ENCODE measurements around the gene DNAL4.

DNA sequence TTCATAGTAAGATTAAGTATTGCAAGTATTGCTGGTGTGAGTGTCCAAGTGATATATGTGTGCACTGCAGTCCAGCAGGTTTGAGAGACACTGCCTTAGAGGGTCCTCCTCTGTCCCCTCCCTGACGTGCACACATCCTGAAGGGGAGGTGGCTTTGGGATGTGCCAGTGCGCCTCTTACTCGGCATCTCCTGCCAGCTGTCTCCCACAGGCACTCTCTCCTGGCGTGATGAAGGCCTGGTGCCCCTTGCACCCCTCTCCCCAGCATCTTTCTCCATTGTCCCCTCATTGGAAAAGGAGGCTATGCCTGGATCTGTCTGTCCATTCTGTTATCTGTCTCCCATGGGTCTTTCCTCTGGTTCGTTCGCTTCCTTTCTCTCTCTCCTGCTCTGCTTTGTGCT, 64.0 kb downstream of the DNAL4 start:
- TF ChIP-seq, protein P1, sequence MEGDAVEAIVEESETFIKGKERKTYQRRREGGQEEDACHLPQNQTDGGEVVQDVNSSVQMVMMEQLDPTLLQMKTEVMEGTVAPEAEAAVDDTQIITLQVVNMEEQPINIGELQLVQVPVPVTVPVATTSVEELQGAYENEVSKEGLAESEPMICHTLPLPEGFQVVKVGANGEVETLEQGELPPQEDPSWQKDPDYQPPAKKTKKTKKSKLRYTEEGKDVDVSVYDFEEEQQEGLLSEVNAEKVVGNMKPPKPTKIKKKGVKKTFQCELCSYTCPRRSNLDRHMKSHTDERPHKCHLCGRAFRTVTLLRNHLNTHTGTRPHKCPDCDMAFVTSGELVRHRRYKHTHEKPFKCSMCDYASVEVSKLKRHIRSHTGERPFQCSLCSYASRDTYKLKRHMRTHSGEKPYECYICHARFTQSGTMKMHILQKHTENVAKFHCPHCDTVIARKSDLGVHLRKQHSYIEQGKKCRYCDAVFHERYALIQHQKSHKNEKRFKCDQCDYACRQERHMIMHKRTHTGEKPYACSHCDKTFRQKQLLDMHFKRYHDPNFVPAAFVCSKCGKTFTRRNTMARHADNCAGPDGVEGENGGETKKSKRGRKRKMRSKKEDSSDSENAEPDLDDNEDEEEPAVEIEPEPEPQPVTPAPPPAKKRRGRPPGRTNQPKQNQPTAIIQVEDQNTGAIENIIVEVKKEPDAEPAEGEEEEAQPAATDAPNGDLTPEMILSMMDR (IDR thresholded peaks at IDR 0.05) = no peak
- TF ChIP-seq POLR2A (IDR thresholded peaks at IDR 0.05) = no peak
